Measurements from ENCODE around the gene CATSPER3. TPM values are rescaled to one million over a fixed set of nuclear protein-coding genes. Genes with fewer than 3 reads are reported as not detected.

Gene CATSPER3
- total and polyA plus RNA-seq, 2 of the 8 experiments (the other 6 are each of a cell fraction or from before 2014, with no cell fraction given), result 0.62 TPM; not detected in 1

GRCh38 chr5:134957920-134958608, 9.6 kb upstream of the CATSPER3 start (continued):
- no peak for TF ChIP-seq CHD7 (IDR thresholded peaks at IDR 0.05; ENCODE audit: insufficient replicate concordance, low read length)
- no peak for TF ChIP-seq POLR2A (IDR thresholded peaks at IDR 0.05; ENCODE audit: control extremely low read depth in 1 of 2, low read depth in 2 of 2, low read length in 2 of 2)
- TF ChIP-seq HDAC2 (IDR thresholded peaks at IDR 0.05; ENCODE audit: borderline replicate concordance in 1 of 2, low read depth in 2 of 2, low read length in 2 of 2), result no peak
- TF ChIP-seq CTBP2 (IDR thresholded peaks at IDR 0.05; ENCODE audit: borderline replicate concordance, insufficient read depth, insufficient read length, low read length), result no peak
